Mucosa of rectum (tissue), 2 donors: ENCODE results near the gene MID1.

Source experiments
- H3K27ac ChIP-seq, 2 donors: one replicate each; pipeline ENCODE4 v1.7.0; 2013; ENCODE audit warnings: inconsistent platforms in 2 of 2, low read depth in 2 of 2, low read length in 2 of 2
- H3K27me3 ChIP-seq, 2 donors: one replicate each; pipeline ENCODE4 v1.7.0; 2013; ENCODE audit warnings: low read length in 2 of 2; ENCODE audit not compliant: control insufficient read depth in 2 of 2, insufficient read depth in 2 of 2
- H3K36me3 ChIP-seq, 2 donors: one replicate each; pipeline ENCODE4 v1.7.0; 2013; ENCODE audit warnings: low read length in 2 of 2; ENCODE audit not compliant: control insufficient read depth in 2 of 2, insufficient read depth in 2 of 2
- H3K4me1 ChIP-seq, 2 donors: one replicate each; pipeline ENCODE4 v1.7.0; 2013; ENCODE audit warnings: low read length in 2 of 2, mild to moderate bottlenecking in 1 of 2; ENCODE audit not compliant: control insufficient read depth in 2 of 2, insufficient read depth in 2 of 2
- H3K4me3 ChIP-seq, 2 donors: one replicate each; pipeline ENCODE4 v1.7.0; 2013; ENCODE audit warnings: low read length in 2 of 2
- H3K9ac ChIP-seq, 2 donors: one replicate each; pipeline ENCODE4 v1.7.0; 2013; ENCODE audit warnings: low read length in 2 of 2, low read depth in 1 of 2, mild to moderate bottlenecking in 1 of 2
- H3K9me3 ChIP-seq, 2 donors: one replicate each; pipeline ENCODE4 v1.7.0; 2013; ENCODE audit warnings: low read length in 2 of 2; ENCODE audit not compliant: control insufficient read depth in 2 of 2
- donor health status: healthy.
- donor health status: Normal muscosa, but diverticular disease.

MID1 gene

GRCh38 chrX:10398215-10398614 is 222.2 kb downstream of the MID1 start:
- Histone ChIP-seq H3K4me3 (no peak overlapping the region), H3K27ac (no peak overlapping the region), H3K36me3 (no peaks in the 10 kb centered on the region), H3K9ac (no peak overlapping the region), H3K27me3 (no peaks in the 10 kb centered on the region), H3K9me3 (no peaks in the 10 kb centered on the region), H3K4me1 (no peaks in the 10 kb centered on the region)

GRCh38 chrX:10397349-10397748 is 223.0 kb downstream of the MID1 start:
- H3K36me3 ChIP-seq: no peaks in the 10 kb centered on the region
- no peaks in the 10 kb centered on the region for H3K27me3 ChIP-seq
- no peaks in the 10 kb centered on the region for H3K4me1 ChIP-seq
- H3K9me3 ChIP-seq: no peaks in the 10 kb centered on the region
- no peak overlapping the region for H3K9ac ChIP-seq
- no peak overlapping the region for H3K27ac ChIP-seq
- H3K4me3 ChIP-seq: no peak overlapping the region

GRCh38 chrX:10395643-10396042 is 224.7 kb downstream of the MID1 start:
- H3K27me3 ChIP-seq: no peaks in the 10 kb centered on the region
- H3K4me1 ChIP-seq: no peaks in the 10 kb centered on the region
- H3K27ac ChIP-seq: no peak overlapping the region
- no peak overlapping the region for H3K9ac ChIP-seq
- no peak overlapping the region for H3K4me3 ChIP-seq
- no peaks in the 10 kb centered on the region for H3K9me3 ChIP-seq
- no peaks in the 10 kb centered on the region for H3K36me3 ChIP-seq
